Stimulated activated CD4-positive, alpha-beta T cell treated with anti-CD3 and anti-CD28 coated beads, Interleukin-12 subunit alpha, Interleukin-12 subunit beta, amount 100 ng/mL, for 4 hours (primary cell): ENCODE data around the gene SETBP1.

Experiments used
- DNase-seq: peaks from one replicate; pipeline ENCODE4 v3.0.0-alpha.2; 2020

SETBP1 gene

GRCh38 chr18:45050712-45051601, 370.3 kb downstream of the SETBP1 start:
- DNase-seq, result no peak

DNA sequence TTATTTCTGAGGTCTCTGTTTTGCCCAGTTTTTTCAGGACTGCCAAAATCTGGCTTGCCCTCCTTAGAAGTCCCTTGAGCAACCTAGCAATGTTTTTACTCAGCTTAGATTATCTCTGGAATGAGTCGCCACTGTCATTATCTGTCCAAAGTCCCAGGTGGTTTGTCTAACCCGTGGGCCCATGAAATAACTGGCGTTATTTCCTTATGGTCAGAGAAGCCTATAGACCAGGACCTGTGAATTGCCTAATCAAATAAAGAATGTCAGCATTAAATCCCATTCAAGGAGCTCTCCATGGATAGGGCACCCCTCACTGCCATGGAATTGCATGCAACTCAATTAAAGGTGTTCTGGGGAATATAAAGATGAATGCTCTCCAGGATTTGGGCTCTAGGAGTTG, 373.9 kb downstream of the SETBP1 start:
- DNase-seq, result no peak

- no peak for DNase-seq
Measured at GRCh38 chr18:45055811-45056210, 375.1 kb downstream of the SETBP1 start.

- DNase-seq, result no peak
Measured at GRCh38 chr18:45056926-45057325, 376.2 kb downstream of the SETBP1 start.

DNA sequence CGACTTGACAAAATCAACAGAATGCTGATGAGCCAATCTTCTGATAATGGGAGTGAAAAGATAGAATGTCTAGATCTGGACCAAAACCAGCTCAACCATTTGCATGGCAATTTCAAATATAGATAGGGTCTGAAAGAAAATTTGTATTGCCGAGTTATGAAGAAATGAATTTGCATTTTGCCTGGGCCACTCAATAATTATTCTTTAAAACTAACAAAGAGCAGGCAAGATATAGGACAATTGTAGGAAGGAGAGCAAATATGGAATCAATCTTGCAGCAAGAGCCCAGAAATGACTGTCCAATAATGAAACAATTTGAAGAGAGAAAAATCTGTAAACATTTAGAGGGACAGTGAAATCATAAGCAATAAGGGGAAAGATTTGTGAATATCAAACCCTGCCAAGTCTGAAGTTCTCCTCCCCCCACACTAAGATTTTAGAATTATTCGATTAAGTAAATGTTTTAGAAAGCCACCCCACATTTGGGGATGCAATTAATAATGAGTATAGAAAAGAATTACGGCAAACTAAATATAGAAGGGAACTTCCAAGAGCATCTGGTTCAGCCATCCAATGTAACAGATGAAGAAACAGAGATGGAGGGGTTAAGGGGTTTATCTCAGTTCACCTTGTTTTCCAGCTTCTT, 377.4 kb downstream of the SETBP1 start:
- DNase-seq, result no peak

DNA sequence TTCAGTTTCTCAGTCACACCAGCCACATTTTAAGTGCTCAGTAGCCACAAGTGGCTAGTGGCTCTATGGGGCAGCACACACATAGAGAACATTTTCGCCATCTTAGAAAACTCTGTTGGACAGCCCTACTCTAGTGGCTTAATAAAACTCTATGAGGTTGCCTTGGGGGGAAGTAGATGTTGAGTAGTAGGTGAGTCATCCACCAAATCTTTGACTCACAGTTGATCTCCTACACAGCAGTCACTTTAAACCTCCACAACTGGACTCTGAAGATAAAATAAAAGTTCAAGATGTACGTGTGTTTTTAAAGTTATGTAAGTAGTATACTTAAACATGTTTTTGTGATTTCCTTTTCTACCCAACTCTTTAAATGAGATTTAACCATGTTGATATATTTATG, 379.0 kb downstream of the SETBP1 start:
- DNase-seq, result no peak

- no peak for DNase-seq
Measured at GRCh38 chr18:45060102-45060501, 379.4 kb downstream of the SETBP1 start.

DNA sequence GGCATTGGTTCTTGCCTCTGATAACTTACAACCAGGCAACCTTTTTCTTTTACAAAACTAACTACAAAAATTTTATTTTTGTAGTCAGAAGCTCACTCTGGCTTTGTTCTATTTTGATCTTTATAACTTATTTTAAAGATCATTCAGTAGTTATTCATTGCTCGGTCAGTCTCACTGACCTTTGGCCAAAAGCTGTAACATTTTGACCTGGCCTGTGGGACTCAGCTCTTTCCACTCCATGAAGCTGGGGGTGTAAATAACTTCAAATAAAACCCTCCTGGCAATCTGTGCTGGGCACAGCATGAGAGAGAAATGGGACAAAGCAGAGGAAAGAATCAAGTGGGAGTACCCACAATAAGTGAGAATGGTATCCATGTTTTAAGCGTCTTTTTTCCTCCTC, 380.7 kb downstream of the SETBP1 start:
- DNase-seq, result no peak

DNA sequence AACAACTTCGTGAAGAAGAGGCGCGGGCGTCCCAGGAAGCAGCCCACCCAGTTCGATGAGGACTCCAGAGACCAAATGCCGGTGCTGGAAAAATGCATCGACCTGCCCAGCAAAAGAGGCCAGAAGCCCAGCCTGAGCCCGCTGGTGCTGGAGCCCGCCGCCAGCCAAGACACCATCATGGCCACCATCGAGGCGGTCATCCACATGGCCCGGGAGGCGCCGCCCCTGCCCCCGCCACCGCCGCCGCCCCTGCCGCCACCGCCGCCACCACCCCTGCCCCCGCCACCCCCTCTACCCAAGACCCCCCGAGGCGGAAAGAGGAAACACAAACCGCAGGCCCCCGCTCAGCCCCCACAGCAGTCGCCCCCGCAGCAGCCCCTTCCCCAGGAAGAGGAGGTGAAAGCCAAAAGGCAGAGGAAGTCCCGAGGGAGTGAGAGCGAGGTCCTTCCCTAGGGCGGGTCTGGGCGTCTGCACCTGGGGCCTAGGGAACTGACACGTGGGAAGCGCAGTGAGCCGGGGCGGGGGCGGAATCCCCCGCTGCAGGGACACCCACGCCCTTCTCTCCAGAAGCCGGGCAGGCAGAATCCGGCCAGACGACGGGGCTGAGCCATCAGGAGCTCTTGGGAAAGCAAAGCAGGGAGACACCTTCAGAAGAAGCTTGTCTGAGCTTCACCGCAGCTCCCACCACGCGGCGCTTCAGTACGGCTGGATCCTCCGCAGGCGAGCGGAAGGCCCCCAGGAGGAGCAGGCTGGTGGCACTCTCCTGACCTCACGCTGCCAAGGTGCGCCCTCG, 382.8 kb downstream of the SETBP1 start:
- DNase-seq, result no peak

DNA sequence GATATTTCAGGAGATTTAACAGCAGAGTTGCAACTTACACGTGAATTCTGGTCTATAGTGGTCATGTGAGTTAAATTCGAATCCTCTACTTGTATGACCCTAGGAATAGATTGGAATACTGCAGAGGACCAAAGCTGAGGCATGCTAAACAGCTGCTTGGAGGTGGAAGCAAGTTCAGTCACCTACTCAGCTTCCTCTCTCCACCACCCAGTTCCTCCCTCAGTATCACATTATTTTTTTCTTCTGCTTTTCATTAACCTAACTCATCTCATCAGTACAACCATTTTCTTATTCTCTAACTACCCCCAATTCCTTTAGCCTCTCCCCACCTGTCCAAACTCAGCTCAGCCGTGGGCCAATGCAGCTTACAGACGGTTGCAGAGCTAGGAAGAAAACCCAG, 385.5 kb downstream of the SETBP1 start:
- DNase-seq, result no peak

- no peak for DNase-seq
Measured at GRCh38 chr18:45066886-45067285, 386.2 kb downstream of the SETBP1 start.

GRCh38 chr18:45068400-45069094, 387.9 kb downstream of the SETBP1 start:
- DNase-seq, result no peak

GRCh38 chr18:45069546-45069945, 388.9 kb downstream of the SETBP1 start:
- no peak for DNase-seq

GRCh38 chr18:45071956-45072355, 391.3 kb downstream of the SETBP1 start:
- DNase-seq, result no peak

- DNase-seq, result no peak
Measured at GRCh38 chr18:45073556-45073955, 392.9 kb downstream of the SETBP1 start.

DNA sequence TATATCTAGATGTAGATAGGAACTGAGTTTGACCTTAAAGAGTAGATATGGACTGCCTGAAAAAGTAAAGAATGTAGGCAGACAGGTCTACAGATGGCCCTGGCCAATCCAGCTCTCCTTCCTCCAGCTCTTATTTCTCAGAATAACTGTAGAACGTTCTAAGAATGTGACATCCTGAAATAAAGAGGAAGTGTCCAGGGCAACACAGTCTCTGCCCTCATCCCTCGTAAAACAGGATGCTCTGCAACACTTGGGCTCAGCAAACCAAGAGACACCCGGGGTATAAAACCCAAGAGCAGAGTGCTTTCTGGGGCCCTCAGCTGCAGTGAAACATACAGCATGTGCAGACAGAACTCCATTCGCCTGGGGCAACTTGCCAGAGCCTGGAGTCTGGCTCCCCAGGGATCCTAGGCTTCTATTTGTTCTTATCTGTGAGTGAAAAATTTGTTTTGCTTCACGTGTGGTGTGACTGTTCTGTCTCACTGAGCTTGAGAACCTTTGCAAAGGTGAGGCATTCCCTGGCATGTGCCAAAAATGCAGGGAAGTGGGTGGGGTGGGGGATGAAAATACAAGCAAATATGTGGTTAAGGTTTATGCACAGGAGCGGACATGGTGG, 401.0 kb downstream of the SETBP1 start:
- DNase-seq, result no peak

DNA sequence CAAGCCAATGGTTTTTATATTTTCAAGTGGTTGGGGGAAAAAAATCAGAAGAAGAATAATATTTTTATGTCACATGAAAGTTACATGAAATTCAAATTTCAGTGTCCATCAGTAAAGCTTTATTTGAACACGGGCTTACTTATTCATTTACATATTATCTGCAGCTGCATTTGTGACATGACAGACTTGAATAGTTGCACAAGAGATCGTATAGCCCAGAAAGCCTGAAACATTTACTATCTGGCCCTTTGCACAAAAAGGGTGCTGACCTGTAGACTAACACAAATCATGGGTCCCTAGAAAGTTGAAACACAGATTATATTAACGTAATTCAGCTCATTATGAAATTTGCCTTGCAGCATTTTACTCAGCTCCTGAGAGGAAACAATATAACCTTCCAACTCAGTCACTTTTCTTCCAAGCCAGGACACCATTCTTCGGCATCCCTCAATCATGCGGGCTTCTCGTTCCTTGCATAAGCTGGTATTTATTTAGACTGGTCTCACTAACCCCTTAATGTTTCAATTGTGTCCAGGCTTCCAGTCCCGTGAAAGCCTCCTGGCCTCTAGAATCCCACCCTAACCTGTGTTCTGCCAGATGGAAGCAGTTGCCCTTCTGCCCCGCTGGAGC, 402.7 kb downstream of the SETBP1 start:
- no peak for DNase-seq

- DNase-seq, result no peak
Measured at GRCh38 chr18:45084206-45084605, 403.5 kb downstream of the SETBP1 start.

DNA sequence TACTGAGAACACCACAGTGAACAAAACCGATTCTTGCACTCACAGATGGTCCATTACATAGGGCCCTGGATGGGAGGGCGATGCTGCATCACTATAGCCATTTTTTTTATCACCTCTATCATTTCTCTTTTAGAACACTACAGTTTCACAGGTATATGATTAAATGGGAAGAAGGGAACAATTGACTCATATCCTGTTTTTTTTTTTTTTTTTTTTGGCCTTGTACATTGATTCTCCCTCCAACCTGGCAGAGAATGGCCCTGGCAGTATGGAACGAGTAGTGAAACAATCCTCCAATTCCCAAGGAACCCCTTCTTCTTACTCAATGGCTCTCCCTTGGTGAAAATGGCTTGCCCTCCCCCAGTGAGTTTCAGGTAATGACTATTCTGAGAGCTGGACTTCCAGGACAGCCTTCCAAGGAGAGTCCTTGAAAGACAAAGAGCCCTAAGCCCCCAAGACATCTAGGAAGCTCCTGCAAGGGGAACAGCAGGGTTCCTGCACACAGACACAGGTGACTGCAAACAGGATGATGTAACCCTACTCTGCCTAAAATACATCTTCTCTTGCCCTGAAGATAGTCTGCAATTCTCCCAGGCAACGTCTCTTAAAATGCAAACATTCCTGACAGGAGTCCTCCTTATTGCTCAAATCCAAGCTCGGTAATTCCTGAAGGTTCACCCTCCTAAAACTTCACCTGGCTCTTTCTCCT, 405.4 kb downstream of the SETBP1 start:
- no peak for DNase-seq

GRCh38 chr18:45086777-45087176, 406.1 kb downstream of the SETBP1 start:
- no peak for DNase-seq

DNA sequence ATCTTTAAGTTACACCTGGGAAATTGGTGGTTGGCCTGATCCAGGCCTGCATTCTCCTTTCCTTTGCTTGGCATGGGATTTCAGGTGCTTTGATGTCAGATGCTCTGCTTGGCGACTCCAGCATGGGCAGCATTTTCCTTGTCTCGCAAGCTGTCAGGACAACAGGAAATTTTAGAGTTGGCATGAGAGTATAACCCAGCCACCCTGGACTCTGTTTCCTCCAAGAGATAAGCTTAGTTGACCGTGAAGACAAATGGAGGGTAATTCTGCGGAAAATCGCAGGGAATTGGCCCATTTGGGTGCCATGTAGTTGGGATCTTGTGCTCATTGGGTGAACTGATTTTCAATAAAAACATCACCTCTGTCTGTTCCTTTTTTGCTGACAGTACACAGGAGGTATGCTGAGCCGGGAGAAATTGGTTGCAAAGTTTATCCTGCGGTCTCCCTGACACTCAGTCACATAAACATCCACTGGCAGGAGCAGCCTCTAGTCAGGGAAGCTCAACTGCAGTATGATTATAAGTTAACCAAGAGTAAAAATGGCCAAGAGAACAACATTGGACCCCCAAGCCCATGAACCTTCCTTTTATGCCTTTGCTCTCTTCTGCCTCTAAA, 409.9 kb downstream of the SETBP1 start:
- DNase-seq, result no peak
